Endothelial cell of umbilical vein (primary cell): ENCODE measurements around the gene ATP2B2. TPM values are rescaled to one million over a fixed set of nuclear protein-coding genes. Genes with fewer than 3 reads are reported as not detected.
A peak's percentile ranks its signal among the peaks of the same experiment; 100 is the strongest.

ENCODE experiments used
- BruUV-seq: library from RNA; stranded (reverse); fragments of 400-500 nt; replicated peaks from 2 replicates; lab custom pipeline; 2021; lab: Mats Ljungman, UMichigan
- CTCF ChIA-PET: fragments of 300-600, 350-600 bp; sonication (Branson Sonifier 250); formaldehyde crosslinking; loops from one replicate; lab custom pipeline; 2021; ENCODE audit warnings: antibody characterized with exemption, inconsistent platforms; lab: Charles Lee
- POLR2A ChIA-PET: fragments of 300-600, 350-600 bp; sonication (Branson Sonifier 250); formaldehyde crosslinking; loops from one replicate; lab custom pipeline; 2021; ENCODE audit warnings: antibody characterized with exemption, inconsistent platforms; lab: Charles Lee
- DNase-seq: peaks from one replicate; pipeline ENCODE4 v3.0.0-alpha.2; 2011; ENCODE audit warnings: low read depth, low spot score
- FAIRE-seq: peaks from 2 replicates; lab custom pipeline; 2011; peaks lifted over from hg19 to GRCh38; lab: Jason Lieb, UNC
- H2AFZ ChIP-seq: 2 replicates; pipeline ENCODE4 v1.6.0; 2012; ENCODE audit warnings: low read depth, low read length, control low read depth, inconsistent platforms
- H3K27ac ChIP-seq: 2 replicates; pipeline ENCODE4 v1.5.1; 2011; ENCODE audit warnings: low read depth, mild to moderate bottlenecking, control low read depth, low read length, moderate library complexity; ENCODE audit not compliant: insufficient read depth
- H3K27me3 ChIP-seq, 2 experiments: 2 replicates each; pipeline versions ENCODE4 v1.6.0 to v1.6.1; 2011; ENCODE audit warnings: low read length in 2 of 2, mixed read lengths in 1 of 2; ENCODE audit not compliant: control insufficient read depth in 2 of 2, insufficient read depth in 2 of 2
- H3K36me3 ChIP-seq, 2 experiments: 2 replicates in 1 of 2; 3 replicates in 1 of 2; pipeline ENCODE4 v1.5.1; 2011; ENCODE audit warnings: low read length in 2 of 2, mild to moderate bottlenecking in 1 of 2, moderate library complexity in 1 of 2; ENCODE audit not compliant: control insufficient read depth in 2 of 2, insufficient read depth in 2 of 2; ENCODE audit errors: extremely low read depth in 1 of 2
- H3K4me1 ChIP-seq: 3 replicates; pipeline ENCODE4 v1.5.1; 2011; ENCODE audit warnings: mild to moderate bottlenecking, low read length; ENCODE audit not compliant: control insufficient read depth, insufficient read depth; ENCODE audit errors: extremely low read depth
- H3K4me2 ChIP-seq: 2 replicates; pipeline ENCODE4 v1.6.1; 2011; ENCODE audit warnings: low read length, control low read depth, mixed read lengths; ENCODE audit not compliant: insufficient read depth
- H3K4me3 ChIP-seq, 3 experiments: fragments of 200-600 bp in 1 of 3; sonication (generic), shearing (Covaris generic) in 1 of 3; replicated peaks in 1 of 3; 2 replicates each; pipeline ENCODE4 v1.5.1; 2011 to 2016; ENCODE audit warnings: control low read depth in 3 of 3, low read length in 3 of 3, mild to moderate bottlenecking in 2 of 3, inconsistent platforms in 1 of 3, low read depth in 1 of 3, moderate library complexity in 1 of 3; ENCODE audit not compliant: insufficient read depth in 1 of 3
- H3K79me2 ChIP-seq: 2 replicates; pipeline ENCODE4 v1.6.0; 2012; ENCODE audit warnings: low read length, inconsistent platforms; ENCODE audit not compliant: control insufficient read depth, insufficient read depth
- H3K9ac ChIP-seq: replicated peaks from 2 replicates; pipeline ENCODE3; 2011; ENCODE audit warnings: low read length, control low read depth; ENCODE audit not compliant: insufficient read depth; ENCODE audit errors: extremely low read depth
- H3K9me1 ChIP-seq: replicated peaks from 3 replicates; pipeline ENCODE4 v1.6.0; 2011; ENCODE audit warnings: mild to moderate bottlenecking, low read length; ENCODE audit not compliant: control insufficient read depth, insufficient read depth; ENCODE audit errors: extremely low read depth
- H3K9me3 ChIP-seq: replicated peaks from 2 replicates; pipeline ENCODE4 v1.5.1; 2012; ENCODE audit warnings: low read length, inconsistent platforms; ENCODE audit not compliant: control insufficient read depth, insufficient read depth
- H4K20me1 ChIP-seq: replicated peaks from 2 replicates; pipeline ENCODE3; 2011; ENCODE audit warnings: mild to moderate bottlenecking, low read length; ENCODE audit not compliant: control insufficient read depth, insufficient read depth; ENCODE audit errors: extremely low read depth
- EZH2 ChIP-seq: IDR thresholded peaks from 2 replicates; pipeline ENCODE4 v1.6.1; 2012; ENCODE audit warnings: borderline replicate concordance, low read depth, mild to moderate bottlenecking, moderate library complexity, low read length, inconsistent platforms; ENCODE audit not compliant: severe bottlenecking
- FOS ChIP-seq: IDR thresholded peaks from 2 replicates; pipeline ENCODE4 v1.6.1; 2011; ENCODE audit warnings: mild to moderate bottlenecking, low read length, moderate library complexity, borderline replicate concordance; ENCODE audit not compliant: insufficient read depth
- GATA2 ChIP-seq: IDR thresholded peaks from 2 replicates; pipeline ENCODE4 v1.7.0; 2011; ENCODE audit warnings: low read depth, mild to moderate bottlenecking, moderate library complexity, mixed read lengths, low read length; ENCODE audit not compliant: insufficient read length, insufficient read depth
- JUN ChIP-seq: IDR thresholded peaks from 2 replicates; pipeline ENCODE4 v1.6.1; 2011; ENCODE audit warnings: borderline replicate concordance, low read depth; ENCODE audit not compliant: insufficient read length, insufficient read depth
- MYC ChIP-seq: IDR thresholded peaks from one replicate; pipeline ENCODE4 v1.6.1; 2011; ENCODE audit warnings: mild to moderate bottlenecking, low read depth, low read length
- POLR2A ChIP-seq: IDR thresholded peaks from 2 replicates; pipeline ENCODE4 v1.6.1; 2012; ENCODE audit warnings: low read depth, mild to moderate bottlenecking, control low read depth, low read length
- POLR2AphosphoS5 ChIP-seq: IDR thresholded peaks from 2 replicates; pipeline ENCODE4 v1.6.1; 2012; ENCODE audit warnings: low read depth, mild to moderate bottlenecking, control low read depth, low read length, moderate library complexity; ENCODE audit not compliant: insufficient read depth
- dilution Hi-C: fragments of 300-500 bp; cut with MboI; formaldehyde crosslinking; loops from one replicate; pipeline ENCODE4 v1.15.0; 2019; ENCODE audit warnings: low sequenced_read_pairs; ENCODE audit not compliant: extremely low pct_ligation_motif_present
- intact Hi-C: fragments of 100-400 bp; cut with micrococcal nuclease; formaldehyde crosslinking; loops from one replicate; pipeline ENCODE4 v1.10.0; 2022
- polyA plus RNA-seq, 4 experiments: library from polyadenylated mRNA; depleted of rRNA in 3 of 4; stranded (reverse) in 3 of 4; unstranded in 1 of 4; fragments of >200 nt; gene quantifications; 2 replicates each; pipeline versions ENCODE4 v1.2.1 to v1.2.3, GENCODE V29; 2011 to 2012; ENCODE audit warnings: missing spikeins in 1 of 4
- total RNA-seq: library from RNA; stranded (reverse); gene quantifications from 2 replicates; pipeline ENCODE4 v1.2.3, GENCODE V29; 2021
- TF ChIP-seq, protein P1 (sequence below): IDR thresholded peaks from 2 replicates; pipeline ENCODE4 v1.6.1; 2011; ENCODE audit not compliant: insufficient read depth, insufficient read length
- TF ChIP-seq, protein P2 (sequence below), 2 donors: IDR thresholded peaks; 1 replicate in 1 of 2; 2 replicates in 1 of 2; pipeline ENCODE4 v1.5.1; 2011; ENCODE audit warnings: low read length in 2 of 2, mild to moderate bottlenecking in 2 of 2, moderate library complexity in 2 of 2, control low read depth in 1 of 2, inconsistent platforms in 1 of 2, low read depth in 1 of 2; ENCODE audit not compliant: insufficient read depth in 1 of 2; ENCODE audit errors: extremely low read depth in 1 of 2

The ATP2B2 gene
- total and polyA plus RNA-seq, 2 donors (not counting 3 experiments of a cell fraction or from before 2014, with no cell fraction given): not detected

DNA sequence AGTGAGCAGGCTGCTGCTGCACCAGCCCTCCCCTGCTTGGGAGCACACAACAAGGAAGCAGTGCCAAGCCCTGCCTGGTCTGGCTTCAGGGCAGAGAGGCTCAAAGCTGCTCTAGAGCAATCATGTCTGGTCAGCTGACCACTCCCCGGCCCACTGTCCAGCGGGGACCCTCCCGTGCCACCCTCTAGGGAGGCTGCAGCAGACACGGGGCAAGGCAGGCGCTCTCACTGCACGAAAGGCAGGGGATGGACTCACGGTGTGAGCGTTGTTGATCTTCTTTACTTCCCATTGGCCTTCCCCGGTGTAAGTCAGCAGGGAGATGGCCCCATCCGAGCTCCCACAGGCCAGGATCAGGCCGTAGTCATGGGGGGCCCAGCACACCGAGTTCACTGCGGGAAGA is 193.7 kb downstream of the ATP2B2 start:
- Histone ChIP-seq H3K9me1 (no peaks in the 10 kb centered on the region), H2AFZ (no peak overlapping the region), H3K4me1 (peaks cover 48% of the 10 kb centered on the region), H3K27ac (no peak overlapping the region), H3K9me3 (no peaks in the 10 kb centered on the region), H3K9ac (no peak overlapping the region), H3K79me2 (peaks cover 9% of the 10 kb centered on the region), H3K4me3 (no peak overlapping the region), H3K4me2 (no peak overlapping the region), H3K36me3 (peaks cover 22 to 33% of the 10 kb centered on the region in 2 experiments), H3K27me3 (no peaks in the 10 kb centered on the region), H4K20me1 (no peaks in the 10 kb centered on the region)
- FAIRE-seq (no peak), DNase-seq (no peak)
- no TSS peak for BruUV-seq
- POLR2A ChIA-PET: no interaction called here
- dilution Hi-C loops (no loop called here), intact Hi-C loops (loop anchor here (5.0 kb wide), 1 partner anchor 64 kb away; the partner anchor contains the start of gene TATDN2)
- CTCF ChIA-PET: no interaction called here
- TF ChIP-seq POLR2AphosphoS5 (no peak), EZH2 (no peak), GATA2 (no peak), FOS (no peak), MYC (no peak), JUN (no peak), POLR2A (no peak)
- TF ChIP-seq, protein P1, sequence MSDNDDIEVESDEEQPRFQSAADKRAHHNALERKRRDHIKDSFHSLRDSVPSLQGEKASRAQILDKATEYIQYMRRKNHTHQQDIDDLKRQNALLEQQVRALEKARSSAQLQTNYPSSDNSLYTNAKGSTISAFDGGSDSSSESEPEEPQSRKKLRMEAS: no peak

DNA sequence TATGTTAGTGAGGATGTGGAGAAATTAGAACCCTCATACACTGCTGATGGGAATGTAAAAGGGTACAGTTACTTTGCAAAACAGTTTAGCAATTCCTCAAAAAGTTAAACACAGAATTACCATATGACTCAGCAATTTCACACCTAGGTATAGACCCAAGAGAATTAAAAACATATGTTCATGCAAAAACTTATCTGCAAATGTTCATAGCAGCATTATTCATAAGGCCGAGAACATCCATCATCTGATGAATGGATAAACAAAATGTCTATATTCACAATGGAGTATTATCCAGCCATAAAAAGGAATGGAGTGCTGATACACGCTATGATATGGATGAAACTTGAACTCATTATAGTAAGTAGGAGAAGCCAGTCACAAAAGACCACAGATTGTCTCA is 194.8 kb downstream of the ATP2B2 start:
- H3K4me1 ChIP-seq: peaks cover 48% of the 10 kb centered on the region
- dilution Hi-C loops (no loop called here), intact Hi-C loops (loop anchor here (5.0 kb wide), 1 partner anchor 63 kb away; the partner anchor contains the start of gene TATDN2)
- no peaks in the 10 kb centered on the region for H4K20me1 ChIP-seq
- BruUV-seq: no TSS peak
- TF ChIP-seq GATA2 (no peak), FOS (no peak), POLR2A (no peak), JUN (no peak), MYC (no peak), EZH2 (no peak), POLR2AphosphoS5 (no peak)
- TF ChIP-seq, protein P2, sequence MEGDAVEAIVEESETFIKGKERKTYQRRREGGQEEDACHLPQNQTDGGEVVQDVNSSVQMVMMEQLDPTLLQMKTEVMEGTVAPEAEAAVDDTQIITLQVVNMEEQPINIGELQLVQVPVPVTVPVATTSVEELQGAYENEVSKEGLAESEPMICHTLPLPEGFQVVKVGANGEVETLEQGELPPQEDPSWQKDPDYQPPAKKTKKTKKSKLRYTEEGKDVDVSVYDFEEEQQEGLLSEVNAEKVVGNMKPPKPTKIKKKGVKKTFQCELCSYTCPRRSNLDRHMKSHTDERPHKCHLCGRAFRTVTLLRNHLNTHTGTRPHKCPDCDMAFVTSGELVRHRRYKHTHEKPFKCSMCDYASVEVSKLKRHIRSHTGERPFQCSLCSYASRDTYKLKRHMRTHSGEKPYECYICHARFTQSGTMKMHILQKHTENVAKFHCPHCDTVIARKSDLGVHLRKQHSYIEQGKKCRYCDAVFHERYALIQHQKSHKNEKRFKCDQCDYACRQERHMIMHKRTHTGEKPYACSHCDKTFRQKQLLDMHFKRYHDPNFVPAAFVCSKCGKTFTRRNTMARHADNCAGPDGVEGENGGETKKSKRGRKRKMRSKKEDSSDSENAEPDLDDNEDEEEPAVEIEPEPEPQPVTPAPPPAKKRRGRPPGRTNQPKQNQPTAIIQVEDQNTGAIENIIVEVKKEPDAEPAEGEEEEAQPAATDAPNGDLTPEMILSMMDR (IDR thresholded peaks at IDR 0.05; ENCODE audit: extremely low read depth in 1 of 2, insufficient read depth in 1 of 2, low read depth in 1 of 2, low read length in 2 of 2): no peak
- TF ChIP-seq, protein P1: no peak
- no peak overlapping the region for H2AFZ ChIP-seq
- no peaks in the 10 kb centered on the region for H3K9me1 ChIP-seq
- H3K9ac ChIP-seq: no peak overlapping the region
- H3K36me3 ChIP-seq: peaks cover 27 to 29% of the 10 kb centered on the region in 2 experiments
- no peaks in the 10 kb centered on the region for H3K27me3 ChIP-seq
- ChIA-PET POLR2A (interaction anchor here (1.2 kb wide), 1 partner anchor 10 kb away, joined by 8 read pairs; the partner anchor contains the start of gene SEC13), CTCF (interaction anchor here (1.4 kb wide), 1 partner anchor 364 kb away, joined by 8 read pairs; no protein-coding TSS in a partner anchor)
- H3K9me3 ChIP-seq: no peaks in the 10 kb centered on the region
- peak overlapping the region; percentile 73 for H3K27ac ChIP-seq
- H3K4me2 ChIP-seq: no peak overlapping the region
- no peak for FAIRE-seq
- H3K79me2 ChIP-seq: peaks cover 5% of the 10 kb centered on the region
- H3K4me3 ChIP-seq: no peak overlapping the region
- DNase-seq: no peak
